Loucy (cell line): ENCODE results near the gene CTRB1.
"Not testable (repeated sequence)": the region's sequence is repeated elsewhere in the genome, so short reads cannot be mapped to it uniquely, and the experiment has no call there.

Experiments used
- H2AFZ ChIP-seq: fragments of 200-600 bp; sonication (generic); 2 replicates; pipeline ENCODE4 v1.6.0; 2016; ENCODE audit warnings: antibody characterized with exemption, mild to moderate bottlenecking, low read length, moderate library complexity
- H3F3A ChIP-seq: fragments of 200-600 bp; 2 replicates; pipeline ENCODE4 v1.6.0; 2016; ENCODE audit warnings: antibody characterized with exemption, low read depth, mild to moderate bottlenecking
- H3K27me3 ChIP-seq: fragments of 200-600 bp; sonication (generic); 2 replicates; pipeline ENCODE4 v1.6.1; 2014; ENCODE audit warnings: low read length, mild to moderate bottlenecking; ENCODE audit not compliant: insufficient read depth, poor library complexity, severe bottlenecking
- H3K36me3 ChIP-seq: fragments of 200-600 bp; sonication (generic); 2 replicates; pipeline ENCODE4 v1.6.1; 2016; ENCODE audit warnings: low read length; ENCODE audit not compliant: insufficient read depth
- H3K4me1 ChIP-seq: fragments of 200-600 bp; sonication (generic); 2 replicates; pipeline ENCODE4 v1.5.1; 2014; ENCODE audit warnings: low read length, mild to moderate bottlenecking; ENCODE audit not compliant: insufficient read depth, poor library complexity, severe bottlenecking
- H3K4me2 ChIP-seq: fragments of 200-600 bp; sonication (generic); 2 replicates; pipeline ENCODE4 v1.6.0; 2014; ENCODE audit warnings: antibody characterized with exemption, low read length, low read depth, mild to moderate bottlenecking; ENCODE audit not compliant: poor library complexity, severe bottlenecking
- H3K4me3 ChIP-seq: fragments of 200-600 bp; sonication (generic); 2 replicates; pipeline ENCODE4 v1.5.1; 2014; ENCODE audit warnings: low read length, mild to moderate bottlenecking, mixed read lengths; ENCODE audit not compliant: poor library complexity, severe bottlenecking
- H3K79me2 ChIP-seq: fragments of 200-600 bp; sonication (generic); 2 replicates; pipeline ENCODE4 v1.6.1; 2014; ENCODE audit warnings: low read length; ENCODE audit not compliant: insufficient read depth
- H3K9ac ChIP-seq: fragments of 200-600 bp; sonication (generic); 2 replicates; pipeline ENCODE4 v1.6.0; 2014; ENCODE audit warnings: mild to moderate bottlenecking, low read depth, low read length, moderate library complexity; ENCODE audit not compliant: poor library complexity, severe bottlenecking
- H3K9me2 ChIP-seq: fragments of 200-600 bp; sonication (generic); replicated peaks from 2 replicates; pipeline ENCODE4 v1.6.1; 2016; ENCODE audit warnings: low read depth, low read length, mixed read lengths
- H3K9me3 ChIP-seq: fragments of 200-600 bp; sonication (generic); 2 replicates; pipeline ENCODE4 v1.6.1; 2014; ENCODE audit warnings: mild to moderate bottlenecking, antibody characterized with exemption, low read length, low read depth; ENCODE audit not compliant: insufficient read depth
- H4K20me1 ChIP-seq: fragments of 200-600 bp; sonication (generic); 2 replicates; pipeline ENCODE4 v1.6.0; 2014; ENCODE audit warnings: antibody characterized with exemption, low read length, mild to moderate bottlenecking; ENCODE audit not compliant: insufficient read depth, poor library complexity, severe bottlenecking
- CTCF ChIP-seq: fragments of 200-600 bp; sonication (generic); conservative IDR thresholded peaks from 2 replicates; pipeline ENCODE4 v1.5.1; 2014; ENCODE audit warnings: mild to moderate bottlenecking, antibody characterized with exemption, low read length
- EZH2phosphoT487 ChIP-seq: fragments of 200-600 bp; IDR thresholded peaks from 2 replicates; pipeline ENCODE4 v1.6.1; 2018; ENCODE audit warnings: antibody characterized with exemption, mild to moderate bottlenecking, moderate library complexity, borderline replicate concordance

CTRB1 gene

GRCh38 chr16:75272097-75272551, 53.3 kb downstream of the CTRB1 start:
- Histone ChIP-seq H3K36me3 (no peaks in the 10 kb centered on the region), H3K9me3 (no peaks in the 10 kb centered on the region), H3K9ac (no peak overlapping the region), H4K20me1 (no peaks in the 10 kb centered on the region), H3K4me2 (no peak overlapping the region), H3K79me2 (no peaks in the 10 kb centered on the region), H2AFZ (no peak overlapping the region), H3F3A (no peaks in the 10 kb centered on the region), H3K27me3 (no peaks in the 10 kb centered on the region), H3K4me1 (peaks cover 3% of the 10 kb centered on the region), H3K9me2 (no peaks in the 10 kb centered on the region), H3K4me3 (no peak overlapping the region)
- TF ChIP-seq CTCF = no peak
- TF ChIP-seq EZH2phosphoT487 = no peak

GRCh38 chr16:75272629-75273028, 53.8 kb downstream of the CTRB1 start:
- not testable (repeated sequence) for H3K4me1 ChIP-seq, H3F3A ChIP-seq, H2AFZ ChIP-seq, H3K9ac ChIP-seq, H4K20me1 ChIP-seq, H3K79me2 ChIP-seq, H3K4me2 ChIP-seq, H3K4me3 ChIP-seq, H3K9me3 ChIP-seq, H3K27me3 ChIP-seq, H3K36me3 ChIP-seq, H3K9me2 ChIP-seq

GRCh38 chr16:75273054-75273925, 54.5 kb downstream of the CTRB1 start:
- Histone ChIP-seq H3K9me3 (no peaks in the 10 kb centered on the region), H3K27me3 (no peaks in the 10 kb centered on the region), H3F3A (no peaks in the 10 kb centered on the region)

More at GRCh38 chr16:75273054-75273925, 54.5 kb downstream of the CTRB1 start:
- H3K4me2 ChIP-seq = no peak overlapping the region
- H3K4me1 ChIP-seq = peaks cover 3% of the 10 kb centered on the region
- H3K79me2 ChIP-seq = no peaks in the 10 kb centered on the region
- no peak overlapping the region for H3K4me3 ChIP-seq
- no peaks in the 10 kb centered on the region for H3K36me3 ChIP-seq
- TF ChIP-seq EZH2phosphoT487 = no peak
- TF ChIP-seq CTCF = no peak
- no peak overlapping the region for H3K9ac ChIP-seq
- no peak overlapping the region for H2AFZ ChIP-seq
- H4K20me1 ChIP-seq = no peaks in the 10 kb centered on the region
- H3K9me2 ChIP-seq = no peaks in the 10 kb centered on the region
